Fibroblast of skin of left biceps (primary cell): ENCODE data around the gene ABAT.
"Not testable (repeated sequence)": the region's sequence is repeated elsewhere in the genome, so short reads cannot be mapped to it uniquely, and the experiment has no call there.

Source experiments
- DNase-seq, 2 experiments: peaks; one replicate each; pipeline ENCODE4 v3.0.0-alpha.2; 2013; ENCODE audit warnings: low read depth in 2 of 2

Gene ABAT

DNA sequence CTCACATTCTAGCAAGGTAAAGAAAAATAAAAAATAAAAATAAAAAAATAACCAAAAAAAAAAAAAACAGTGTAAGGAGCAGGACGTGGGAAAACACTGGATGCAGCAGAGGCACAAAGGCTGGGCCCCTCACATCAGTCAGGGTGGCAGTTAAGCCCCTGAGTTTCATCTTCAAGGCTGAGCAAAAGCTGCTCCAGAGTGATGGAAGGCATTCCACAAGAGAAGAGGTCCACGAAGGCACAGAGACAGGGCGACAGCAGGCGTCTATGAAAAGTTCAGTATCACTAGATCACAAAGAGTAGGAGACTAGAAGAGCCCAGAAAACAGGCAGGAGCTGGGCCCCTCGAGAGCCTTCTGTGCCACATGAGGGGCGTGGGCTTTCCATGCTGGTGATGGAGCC lies 111.0 kb downstream of the ABAT start:
- DNase-seq: no peak

GRCh38 chr16:8786316-8786715 lies 111.9 kb downstream of the ABAT start:
- not testable (repeated sequence) for DNase-seq

DNA sequence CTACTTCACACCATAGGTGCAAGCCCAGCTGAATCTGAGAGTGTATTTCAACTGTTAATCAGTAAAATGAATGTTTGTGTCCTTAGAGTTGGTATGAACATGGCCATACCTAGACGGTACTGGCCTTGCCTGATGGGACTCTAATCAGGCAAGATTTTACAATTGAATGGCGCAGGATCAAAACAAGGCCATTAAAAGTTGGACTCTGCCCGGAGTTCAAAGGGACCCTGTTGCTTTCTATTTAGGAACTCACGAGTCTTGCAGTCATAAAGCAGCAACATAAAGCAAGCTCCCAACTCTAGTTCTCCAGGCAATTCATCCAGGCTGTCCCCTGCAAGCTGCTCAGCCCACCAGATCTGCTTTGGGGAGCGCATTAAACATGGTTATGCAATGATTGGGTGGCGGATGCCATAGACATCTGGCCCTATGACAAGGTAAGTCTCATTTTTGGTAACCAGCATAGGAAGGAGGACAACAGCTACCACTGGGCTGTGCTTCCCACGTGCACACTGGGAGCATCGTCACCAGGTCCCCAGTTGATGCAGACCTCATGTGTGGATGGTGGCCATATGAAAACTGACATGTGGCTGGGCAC lies 114.3 kb downstream of the ABAT start:
- no peak for DNase-seq

DNA sequence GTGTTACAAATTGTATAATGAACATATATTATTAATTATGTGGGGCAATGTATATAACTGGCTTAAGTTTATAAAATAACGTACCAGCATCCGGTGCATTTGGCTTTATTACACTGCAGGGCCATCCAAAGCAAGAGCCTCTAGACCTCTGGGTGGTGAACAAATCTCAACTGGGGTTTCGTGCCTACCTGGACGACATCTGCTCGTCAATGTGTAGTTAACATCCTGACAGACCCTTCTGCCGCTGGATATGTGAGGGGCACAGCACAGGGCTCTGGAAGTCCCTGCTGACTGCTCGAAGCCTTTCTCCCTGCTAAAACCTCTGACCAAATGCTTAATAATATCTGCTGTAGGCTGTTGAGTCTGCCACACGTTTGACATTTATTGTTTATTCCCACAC lies 120.7 kb downstream of the ABAT start:
- no peak for DNase-seq

DNA sequence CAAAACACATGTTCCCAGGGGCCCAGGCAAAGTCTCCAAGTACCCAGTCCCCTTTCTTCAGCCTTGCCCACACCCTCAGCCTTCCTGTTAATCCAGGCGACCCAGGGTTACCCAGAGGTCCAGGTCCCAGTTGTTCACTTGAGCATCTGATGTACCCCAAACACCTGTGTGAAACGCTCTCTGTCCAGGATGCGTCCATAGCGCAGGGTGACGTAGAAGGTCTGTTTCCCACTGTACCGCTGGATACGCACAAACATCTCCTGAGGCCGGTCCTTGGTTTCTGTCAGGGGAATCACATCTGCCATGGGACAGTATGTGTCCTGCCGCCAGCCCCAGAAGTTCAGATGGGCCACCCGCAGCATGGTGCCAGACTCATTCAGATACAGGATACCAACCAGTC lies 121.4 kb downstream of the ABAT start:
- no peak for DNase-seq

DNA sequence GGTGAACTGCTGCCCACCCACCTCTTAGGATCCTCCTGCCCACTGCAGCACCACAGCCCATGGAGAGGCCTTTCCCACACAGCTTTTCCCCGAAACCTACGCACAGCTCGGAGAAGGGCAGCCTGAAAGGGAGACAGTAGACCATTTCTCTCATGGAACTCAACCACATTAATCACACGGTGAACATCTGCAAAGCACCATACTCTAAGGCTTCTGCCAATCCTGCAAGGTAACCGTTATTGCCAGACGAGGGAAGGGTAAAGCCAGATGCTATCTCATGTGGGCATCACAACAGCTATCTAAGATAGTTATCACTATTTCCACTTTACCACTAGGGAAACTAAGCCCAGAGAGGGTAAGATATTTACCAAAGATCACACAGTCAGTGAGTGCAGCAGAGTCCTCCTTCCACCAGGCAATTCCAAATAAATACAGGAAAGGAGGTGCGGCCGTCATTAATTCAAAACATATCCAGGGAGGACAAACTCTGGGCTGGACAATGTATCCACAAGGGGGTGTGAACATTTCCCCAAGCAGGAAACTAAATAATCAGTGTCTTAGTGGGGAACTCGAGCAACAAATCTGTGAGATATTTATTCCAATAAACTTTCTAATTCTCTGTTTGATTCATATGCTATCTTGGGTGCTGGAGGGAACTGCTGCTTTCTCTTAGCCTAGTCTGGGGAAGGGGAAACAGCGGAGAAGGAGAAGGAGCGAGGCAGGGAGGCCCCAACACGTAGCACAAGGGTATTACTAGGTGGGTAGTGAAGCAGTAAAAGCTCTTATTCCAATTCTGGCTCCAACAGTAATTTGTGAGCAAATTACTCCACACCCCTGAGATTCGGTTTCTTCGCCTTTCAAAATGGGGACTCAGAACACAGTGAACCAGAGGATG lies 122.3 kb downstream of the ABAT start:
- DNase-seq: no peak

GRCh38 chr16:8797364-8798173 lies 123.2 kb downstream of the ABAT start, which contains the start of the genes PMM2 and TMEM186:
PMM2 (plus strand) TSS chr16:8797839; CDS start chr16:8797883, 44 bp downstream.
TMEM186 (minus strand) TSS chr16:8797639; CDS start chr16:8797614, 25 bp downstream.
- peak; percentile 86 for DNase-seq

DNA sequence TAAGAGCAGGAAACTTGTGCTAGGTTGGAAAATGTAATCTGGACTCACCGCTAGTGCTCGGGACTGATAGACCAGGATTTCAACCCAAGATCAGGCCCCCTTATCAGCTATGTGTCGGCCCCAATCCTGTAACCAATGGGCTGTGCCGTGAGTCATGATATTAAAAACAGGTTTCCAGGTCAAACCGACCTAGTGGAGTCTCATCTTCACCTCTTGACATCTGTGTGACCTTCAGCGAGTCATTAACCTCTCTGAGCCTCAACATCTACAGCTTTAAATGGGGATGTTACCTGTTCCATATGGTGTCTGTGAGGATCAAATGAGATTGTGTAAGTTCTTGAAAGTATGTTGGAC lies 123.7 kb downstream of the ABAT start:
- DNase-seq: no peak

- no peak for DNase-seq
Measured at GRCh38 chr16:8798535-8799157, 124.2 kb downstream of the ABAT start.

DNA sequence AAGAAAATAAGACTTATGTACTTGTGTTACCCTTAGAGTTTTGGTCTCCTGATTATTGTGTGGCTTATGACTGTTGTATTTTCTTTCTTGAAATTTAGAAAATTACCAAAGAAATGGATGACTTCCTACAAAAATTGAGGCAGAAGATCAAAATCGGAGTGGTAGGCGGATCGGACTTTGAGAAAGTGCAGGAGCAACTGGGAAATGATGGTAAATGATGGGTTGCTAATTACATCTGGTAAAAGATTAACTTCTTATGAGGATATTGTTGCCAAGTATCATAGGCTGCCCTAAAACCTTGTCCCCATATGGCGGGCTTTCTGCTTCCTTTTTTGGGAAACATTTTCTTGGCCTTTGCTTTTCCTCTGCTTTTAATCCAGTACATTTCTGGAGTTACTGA lies 127.3 kb downstream of the ABAT start:
- no peak for DNase-seq

DNA sequence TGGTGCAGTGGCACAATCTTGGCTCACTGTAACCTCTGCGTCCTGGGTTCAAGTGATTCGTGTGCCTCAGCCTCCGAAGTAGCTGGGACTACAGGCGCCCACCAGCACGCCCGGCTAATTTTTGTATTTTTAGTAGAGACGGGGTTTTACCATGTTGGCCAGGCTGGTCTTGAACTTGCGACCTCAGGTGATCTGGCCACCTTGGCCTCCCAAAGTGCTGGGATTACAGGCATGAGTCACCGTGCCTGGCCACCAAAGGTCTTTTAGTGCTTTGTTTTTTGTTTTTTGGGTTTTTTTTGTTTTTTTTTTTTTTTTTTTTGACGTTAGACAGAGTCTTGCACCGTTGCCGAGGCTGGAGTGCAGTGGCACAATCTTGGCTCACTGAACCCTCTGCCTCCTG lies 129.3 kb downstream of the ABAT start:
- DNase-seq: not testable (repeated sequence)

DNA sequence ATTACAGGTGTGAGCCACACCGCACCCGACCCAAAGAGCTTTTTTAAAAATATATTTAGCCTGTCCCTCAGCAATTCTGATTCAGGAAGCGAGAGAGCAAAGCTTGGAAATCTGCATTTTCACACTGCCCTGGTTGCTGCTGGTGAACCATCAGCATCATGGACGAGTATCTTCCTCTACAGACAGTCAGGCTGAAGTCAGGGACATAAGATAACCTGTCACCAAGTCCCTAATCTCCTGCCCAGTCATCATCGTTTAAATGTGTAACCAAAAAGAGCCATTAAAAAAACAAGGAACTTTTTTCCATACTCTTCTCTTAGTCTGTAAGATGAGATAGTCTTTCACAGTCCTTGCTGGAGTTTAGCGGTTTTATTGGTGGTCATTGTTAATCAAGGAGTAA lies 129.9 kb downstream of the ABAT start:
- no peak for DNase-seq

- DNase-seq: no peak
Measured at GRCh38 chr16:8806272-8806983, 132.0 kb downstream of the ABAT start.

- DNase-seq: no peak
Measured at GRCh38 chr16:8807189-8807588, 132.8 kb downstream of the ABAT start.

- DNase-seq: no peak
Measured at GRCh38 chr16:8808009-8808408, 133.6 kb downstream of the ABAT start.

- no peak for DNase-seq
Measured at GRCh38 chr16:8808613-8809353, 134.4 kb downstream of the ABAT start.

- DNase-seq: no peak
Measured at GRCh38 chr16:8812162-8812843, 137.9 kb downstream of the ABAT start.

DNA sequence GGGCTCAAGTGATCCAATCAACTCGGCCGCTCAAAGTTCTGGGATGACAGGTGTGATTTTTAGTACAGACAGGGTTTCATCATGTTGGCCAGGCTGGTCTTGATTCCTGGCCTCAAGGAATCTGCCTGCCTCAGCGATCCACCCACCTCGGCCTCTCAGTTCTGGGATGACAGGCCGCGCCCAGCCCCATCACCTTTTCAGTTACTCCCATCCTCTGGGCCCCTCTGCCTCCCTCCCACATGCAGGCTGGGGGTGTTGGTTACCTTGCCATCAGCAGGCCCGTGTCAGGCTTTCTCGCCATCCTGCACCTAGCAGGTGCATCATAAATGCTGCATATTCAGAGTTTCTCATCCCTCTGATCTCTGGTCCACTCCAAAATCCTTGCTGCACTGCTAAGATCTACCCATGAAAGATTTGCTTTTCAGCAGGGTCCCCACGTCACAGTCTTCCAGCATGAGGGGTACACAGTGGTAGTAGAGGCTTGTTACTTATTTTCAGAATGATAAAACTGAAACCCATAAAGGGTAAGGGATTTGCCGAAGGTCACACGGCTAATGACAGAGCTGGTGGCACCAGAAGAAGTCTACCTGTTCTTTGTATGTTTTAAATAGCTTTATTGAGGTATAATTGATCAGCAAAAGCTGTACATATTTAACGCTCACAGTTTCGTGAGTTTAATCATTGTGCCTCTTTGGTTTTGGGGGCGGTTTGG lies 139.8 kb downstream of the ABAT start:
- DNase-seq: no peak

GRCh38 chr16:8816967-8817655 lies 142.7 kb downstream of the ABAT start:
- DNase-seq: no peak
